Endodermal cell (in vitro differentiated cells): ENCODE data around the gene BBS9. TPM values are rescaled to one million over a fixed set of nuclear protein-coding genes. Genes with fewer than 3 reads are reported as not detected.

Experiments
- DNase-seq: peaks from one replicate; pipeline ENCODE4 v3.0.0-alpha.2; 2017
- H3K27ac ChIP-seq: 2 replicates; pipeline ENCODE4 v1.5.1; 2013; ENCODE audit warnings: mild to moderate bottlenecking, low read depth, low read length, moderate library complexity
- H3K27me3 ChIP-seq: 2 replicates; pipeline ENCODE4 v1.6.1; 2013; ENCODE audit warnings: mild to moderate bottlenecking, low read length, moderate library complexity; ENCODE audit not compliant: insufficient read depth, control insufficient read depth, poor library complexity, severe bottlenecking
- H3K36me3 ChIP-seq: 2 replicates; pipeline ENCODE4 v1.7.0; 2013; ENCODE audit warnings: mild to moderate bottlenecking, low read length, moderate library complexity; ENCODE audit not compliant: control insufficient read depth, insufficient read depth
- H3K4me1 ChIP-seq: one replicate; pipeline ENCODE4 v1.7.0; 2013; ENCODE audit warnings: low read length; ENCODE audit not compliant: control insufficient read depth, insufficient read depth
- H3K4me3 ChIP-seq: 2 replicates; pipeline ENCODE4 v1.5.1; 2013; ENCODE audit warnings: mild to moderate bottlenecking, low read length, moderate library complexity
- H3K9ac ChIP-seq: 2 replicates; pipeline ENCODE4 v1.6.1; 2013; ENCODE audit warnings: mild to moderate bottlenecking, low read length, moderate library complexity; ENCODE audit not compliant: poor library complexity, severe bottlenecking; ENCODE audit errors: extremely low read depth
- H3K9me3 ChIP-seq: 2 replicates; pipeline ENCODE4 v1.6.1; 2013; ENCODE audit warnings: mild to moderate bottlenecking, low read length, moderate library complexity; ENCODE audit not compliant: control insufficient read depth
- H3K27ac Mint-ChIP-seq: 2 replicates; pipeline ENCODE4 v1.8.0; 2020; ENCODE audit warnings: mixed read lengths
- H3K27me3 Mint-ChIP-seq: 2 replicates; pipeline ENCODE4 v1.8.0; 2021; ENCODE audit warnings: mild to moderate bottlenecking, mixed read lengths; ENCODE audit not compliant: insufficient read depth
- H3K36me3 Mint-ChIP-seq: 2 replicates; pipeline ENCODE4 v1.8.0; 2020; ENCODE audit warnings: low read depth, mixed read lengths
- H3K4me1 Mint-ChIP-seq: 2 replicates; pipeline ENCODE4 v1.8.0; 2020; ENCODE audit warnings: mixed read lengths
- H3K4me3 Mint-ChIP-seq: 2 replicates; pipeline ENCODE4 v1.8.0; 2020; ENCODE audit warnings: mild to moderate bottlenecking, moderate library complexity, mixed read lengths
- H3K9me3 Mint-ChIP-seq: 2 replicates; pipeline ENCODE4 v1.8.0; 2020; ENCODE audit warnings: mild to moderate bottlenecking, mixed read lengths
- CTCF ChIP-seq: fragments of 200-600 bp; sonication (generic); conservative IDR thresholded peaks from 2 replicates; pipeline ENCODE4 v1.5.0; 2021; ENCODE audit warnings: antibody characterized with exemption, mild to moderate bottlenecking
- WGBS, 2 experiments: methylation state at CpG; one replicate each; pipeline versions ENCODE4 v1.1.5 to v1.1.7; 2013; ENCODE audit warnings: missing lambda C conversion rate in 2 of 2, mixed read lengths in 1 of 2; ENCODE audit not compliant: insufficient coverage in 1 of 2, insufficient read length in 1 of 2; 5-methylcytosine and 5-hydroxymethylcytosine counted together
- total RNA-seq, 2 donors: library from RNA; stranded (reverse); fragmentation: NEBNext Ultra II Directional in 1 of 2; extraction: Animal tissue kit (Norgen Biotek cat#: 25700) in 1 of 2; gene quantifications; 2 replicates in 1 of 2; 3 replicates in 1 of 2; pipeline ENCODE4 v1.2.1, GENCODE V29; 2021

BBS9 gene
- total RNA-seq, 2 donors from 2014 or later, result 20.7 to 21.6 TPM

- no peak for DNase-seq
- peaks cover 7% of the 10 kb centered on the region for H3K4me1 Mint-ChIP-seq
- H3K27ac Mint-ChIP-seq, result no peak overlapping the region
- no peak overlapping the region for H3K4me3 Mint-ChIP-seq
- no peaks in the 10 kb centered on the region for H3K27me3 Mint-ChIP-seq
- Histone ChIP-seq H3K36me3 (no peaks in the 10 kb centered on the region), H3K9ac (no peak overlapping the region), H3K27me3 (no peaks in the 10 kb centered on the region), H3K27ac (no peak overlapping the region), H3K9me3 (peaks cover 5% of the 10 kb centered on the region), H3K4me3 (no peak overlapping the region), H3K4me1 (no peaks in the 10 kb centered on the region)
- WGBS, 2 experiments, result 86 to 93% methylated on average over 1 of the region's 1 CpG
- TF ChIP-seq CTCF, result no peak
- H3K9me3 Mint-ChIP-seq, result peaks cover 6% of the 10 kb centered on the region
- H3K36me3 Mint-ChIP-seq, result peaks cover 5% of the 10 kb centered on the region
These were observed 424.7 kb downstream of the BBS9 start for GRCh38 chr7:33554046-33554445.

GRCh38 chr7:33554576-33554975 is 425.2 kb downstream of the BBS9 start:
- Mint-ChIP-seq H3K27ac (no peak overlapping the region), H3K9me3 (peaks cover 5% of the 10 kb centered on the region), H3K36me3 (peaks cover 5% of the 10 kb centered on the region), H3K27me3 (no peaks in the 10 kb centered on the region), H3K4me1 (peaks cover 7% of the 10 kb centered on the region), H3K4me3 (no peak overlapping the region)
- peaks cover 4% of the 10 kb centered on the region for H3K9me3 ChIP-seq
- H3K27me3 ChIP-seq, result no peaks in the 10 kb centered on the region
- H3K4me3 ChIP-seq, result no peak overlapping the region
- DNase-seq, result no peak
- H3K36me3 ChIP-seq, result no peaks in the 10 kb centered on the region
- TF ChIP-seq CTCF, result no peak
- no peak overlapping the region for H3K9ac ChIP-seq
- WGBS, 2 experiments, result 90 to 91% methylated on average over 2 to 4 of the region's 4 CpGs
- H3K27ac ChIP-seq, result no peak overlapping the region
- H3K4me1 ChIP-seq, result peaks cover under 1% of the 10 kb centered on the region

- H3K4me1 ChIP-seq, result peaks cover 11% of the 10 kb centered on the region
- H3K9me3 ChIP-seq, result no peaks in the 10 kb centered on the region
- Mint-ChIP-seq H3K27ac (no peak overlapping the region), H3K4me1 (peaks cover 7% of the 10 kb centered on the region), H3K9me3 (no peaks in the 10 kb centered on the region), H3K4me3 (no peak overlapping the region), H3K27me3 (no peaks in the 10 kb centered on the region), H3K36me3 (no peaks in the 10 kb centered on the region)
- DNase-seq, result no peak
- TF ChIP-seq CTCF, result no peak
- H3K27ac ChIP-seq, result no peak overlapping the region
- H3K9ac ChIP-seq, result no peak overlapping the region
- no peak overlapping the region for H3K4me3 ChIP-seq
- no peaks in the 10 kb centered on the region for H3K36me3 ChIP-seq
- no peaks in the 10 kb centered on the region for H3K27me3 ChIP-seq
These were observed 427.1 kb downstream of the BBS9 start for GRCh38 chr7:33556472-33556871.
